HG02840 (cell line): ENCODE data around the gene C6orf52.

Experiments
- ATAC-seq: cut with Tn5 transposase; IDR thresholded peaks from one replicate; pipeline ENCODE4 v1.9.1; 2021; ENCODE audit warnings: mild to moderate bottlenecking, moderate library complexity, moderate number of reproducible peaks; ENCODE audit not compliant: unreplicated experiment, low FRiP score

Gene C6orf52

GRCh38 chr6:10658910-10659698, 35.3 kb downstream of the C6orf52 start:
- no peak for ATAC-seq

- ATAC-seq = no peak
Observed at GRCh38 chr6:10655508-10656055, 38.8 kb downstream of the C6orf52 start.

GRCh38 chr6:10644225-10644624, 50.2 kb downstream of the C6orf52 start:
- ATAC-seq = no peak

- peak; percentile 54 for ATAC-seq
Observed at GRCh38 chr6:10643201-10643651, 51.2 kb downstream of the C6orf52 start.

- ATAC-seq = no peak
Observed at GRCh38 chr6:10641528-10641927, 52.9 kb downstream of the C6orf52 start.

- no peak for ATAC-seq
Observed at GRCh38 chr6:10640412-10640811, 54.0 kb downstream of the C6orf52 start.

GRCh38 chr6:10633216-10633615, 61.2 kb downstream of the C6orf52 start:
- ATAC-seq = peak; percentile 70

- ATAC-seq = no peak
Observed at GRCh38 chr6:10630178-10630577, 64.2 kb downstream of the C6orf52 start.

GRCh38 chr6:10627800-10628199, 66.6 kb downstream of the C6orf52 start:
- ATAC-seq = no peak

GRCh38 chr6:10626154-10626741, 68.2 kb downstream of the C6orf52 start:
- no peak for ATAC-seq

- no peak for ATAC-seq
Observed at GRCh38 chr6:10624836-10625235, 69.6 kb downstream of the C6orf52 start.

- ATAC-seq = no peak
Observed at GRCh38 chr6:10621847-10622246, 72.6 kb downstream of the C6orf52 start.
